GM12873 (cell line): Measurements from ENCODE around the gene BICDL1.

Source experiments
- CTCF ChIP-seq: IDR thresholded peaks from 2 replicates; pipeline ENCODE4 v1.5.1; 2012; ENCODE audit warnings: low read depth, mild to moderate bottlenecking, moderate library complexity, low read length, control low read depth; ENCODE audit not compliant: insufficient read depth; ENCODE audit errors: missing control alignments

Gene BICDL1

GRCh38 chr12:120089105-120089504 is 100.1 kb downstream of the BICDL1 start:
- no peak for TF ChIP-seq CTCF

GRCh38 chr12:120089796-120090195 is 100.8 kb downstream of the BICDL1 start:
- no peak for TF ChIP-seq CTCF

- no peak for TF ChIP-seq CTCF
Measured at GRCh38 chr12:120090206-120090605, 101.2 kb downstream of the BICDL1 start.

DNA sequence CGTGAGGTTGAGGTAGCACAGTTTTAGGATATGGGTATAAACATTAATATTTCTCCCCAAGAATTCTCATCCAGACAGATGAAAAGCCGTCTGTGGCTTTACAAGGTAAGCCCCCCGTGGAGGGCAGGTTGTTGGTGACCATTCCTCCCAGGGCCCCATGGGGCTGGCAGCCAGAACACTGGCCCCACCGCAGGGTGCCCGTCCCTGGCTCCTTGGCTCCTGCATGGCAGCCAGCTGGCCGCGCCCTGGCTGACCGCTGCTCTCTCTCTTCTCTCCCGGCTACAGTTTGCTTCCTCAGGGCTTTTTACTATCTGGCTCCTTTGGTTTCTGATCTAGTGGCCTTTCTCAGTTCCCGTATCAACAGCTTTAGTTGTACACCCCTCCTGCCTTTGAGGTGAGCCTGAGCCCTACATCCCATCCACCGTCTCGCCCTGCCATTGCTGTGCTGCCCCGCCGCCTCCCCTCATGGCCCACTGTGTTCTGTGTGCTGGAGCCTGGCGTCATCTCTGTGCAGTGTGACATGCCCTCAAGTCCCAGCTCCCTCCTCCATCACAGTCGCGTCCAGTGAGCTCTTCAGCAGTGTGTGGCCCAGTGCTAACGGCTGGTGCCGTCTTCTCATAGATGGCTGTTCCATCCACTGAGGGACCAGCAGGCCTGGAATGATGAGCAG is 101.7 kb downstream of the BICDL1 start:
- no peak for TF ChIP-seq CTCF

GRCh38 chr12:120091371-120092090 is 102.5 kb downstream of the BICDL1 start:
- TF ChIP-seq CTCF = no peak

DNA sequence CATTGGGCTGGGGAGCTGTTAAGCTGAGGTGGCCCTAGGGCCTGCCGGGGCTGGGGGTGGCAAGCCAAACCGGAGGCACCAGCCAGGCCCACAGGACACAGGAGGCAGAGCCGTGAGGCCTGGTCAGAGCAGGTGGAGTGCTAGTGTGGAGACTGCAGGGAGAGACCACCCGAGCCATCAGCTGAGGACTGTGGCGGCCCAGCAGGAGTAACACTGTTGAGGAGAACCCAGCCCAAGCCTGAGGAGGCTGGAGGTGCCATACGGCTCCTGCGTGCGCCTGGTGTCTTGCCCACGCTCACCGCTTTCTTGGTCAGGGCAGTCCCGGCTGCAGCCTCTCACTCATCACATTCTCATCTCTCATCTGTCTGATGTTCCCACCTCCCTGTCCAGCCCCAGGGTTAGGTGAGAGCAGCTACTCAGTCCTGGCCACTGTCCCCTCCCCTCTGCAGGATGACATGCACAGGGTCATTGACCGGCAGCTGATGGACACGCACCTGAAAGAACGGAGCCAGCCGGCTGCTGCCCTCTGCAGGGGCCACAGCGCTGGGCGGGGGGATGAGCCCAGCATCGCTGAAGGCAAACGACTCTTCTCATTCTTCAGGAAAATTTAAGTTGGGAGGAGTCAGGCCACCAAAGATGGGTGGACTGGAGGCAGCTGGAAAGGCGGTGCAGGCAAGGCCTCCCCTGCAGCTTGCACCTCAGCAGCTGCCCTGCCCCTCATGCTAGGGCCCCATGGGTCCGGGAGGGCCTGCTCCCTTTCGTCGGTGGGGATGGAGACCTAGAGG is 103.7 kb downstream of the BICDL1 start:
- TF ChIP-seq CTCF = no peak

DNA sequence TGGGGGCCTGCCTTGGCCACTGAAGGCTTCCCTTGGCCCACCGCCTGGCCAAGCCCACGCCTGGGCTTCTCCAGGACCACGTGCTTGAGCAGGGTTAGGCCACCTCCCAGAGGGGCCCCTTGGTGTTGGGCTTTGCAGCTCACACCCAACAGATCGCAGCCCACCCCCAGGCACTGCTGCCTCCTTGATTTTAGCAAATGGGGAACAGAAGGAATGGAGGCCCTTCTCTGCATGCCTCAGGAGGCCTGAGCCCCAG is 104.2 kb downstream of the BICDL1 start:
- no peak for TF ChIP-seq CTCF
